Astrocyte (in vitro differentiated cells and primary cell): ENCODE data around the gene OR2T10. TPM values are rescaled to one million over a fixed set of nuclear protein-coding genes. Genes with fewer than 3 reads are reported as not detected.

Source experiments
- DNase-seq: peaks from one replicate; pipeline ENCODE4 v3.0.0-alpha.2; 2010; ENCODE audit warnings: low read depth
- FAIRE-seq: peaks from 2 replicates; lab custom pipeline; 2011; peaks lifted over from hg19 to GRCh38; lab: Jason Lieb, UNC
- H2AFZ ChIP-seq: 2 replicates; pipeline ENCODE4 v1.6.0; 2012; ENCODE audit warnings: low read depth, low read length, inconsistent platforms
- H3K27ac ChIP-seq: 2 replicates; pipeline ENCODE4 v1.5.1; 2011; ENCODE audit warnings: low read depth, low read length, inconsistent platforms
- H3K27me3 ChIP-seq: 2 replicates; pipeline ENCODE4 v1.6.0; 2011; ENCODE audit warnings: low read length, inconsistent platforms; ENCODE audit not compliant: insufficient read depth
- H3K36me3 ChIP-seq: 2 replicates; pipeline ENCODE4 v1.5.1; 2011; ENCODE audit warnings: low read length, inconsistent platforms; ENCODE audit not compliant: insufficient read depth
- H3K4me1 ChIP-seq: 2 replicates; pipeline ENCODE4 v1.5.1; 2011; ENCODE audit warnings: low read length, inconsistent platforms; ENCODE audit not compliant: insufficient read depth
- H3K4me2 ChIP-seq: 2 replicates; pipeline ENCODE4 v1.6.0; 2012; ENCODE audit warnings: low read length, inconsistent platforms
- H3K4me3 ChIP-seq: 2 replicates; pipeline ENCODE4 v1.5.1; 2011; ENCODE audit warnings: low read depth, mild to moderate bottlenecking, low read length, inconsistent platforms; ENCODE audit not compliant: insufficient read depth
- H3K79me2 ChIP-seq: 2 replicates; pipeline ENCODE4 v1.6.0; 2012; ENCODE audit warnings: mild to moderate bottlenecking, low read length, inconsistent platforms; ENCODE audit not compliant: insufficient read depth
- H3K9ac ChIP-seq: 2 replicates; pipeline ENCODE4 v1.6.0; 2012; ENCODE audit warnings: mild to moderate bottlenecking, low read length, inconsistent platforms
- H3K9me3 ChIP-seq: 2 replicates; pipeline ENCODE4 v1.5.1; 2012; ENCODE audit warnings: low read depth, mild to moderate bottlenecking, low read length, inconsistent platforms; ENCODE audit not compliant: insufficient read depth
- H4K20me1 ChIP-seq: 2 replicates; pipeline ENCODE4 v1.6.0; 2012; ENCODE audit warnings: low read length, inconsistent platforms; ENCODE audit not compliant: insufficient read depth
- H3K27ac Mint-ChIP-seq: one replicate; pipeline ENCODE4 v1.8.0; 2021; ENCODE audit warnings: mild to moderate bottlenecking, mixed read lengths; ENCODE audit not compliant: unreplicated experiment
- H3K27me3 Mint-ChIP-seq: one replicate; pipeline ENCODE4 v1.8.0; 2021; ENCODE audit warnings: low read depth, mixed read lengths; ENCODE audit not compliant: unreplicated experiment
- H3K36me3 Mint-ChIP-seq: one replicate; pipeline ENCODE4 v1.8.0; 2021; ENCODE audit warnings: low read depth, mixed read lengths; ENCODE audit not compliant: unreplicated experiment
- H3K4me1 Mint-ChIP-seq: one replicate; pipeline ENCODE4 v1.8.0; 2021; ENCODE audit warnings: low read depth, mixed read lengths; ENCODE audit not compliant: unreplicated experiment
- H3K4me3 Mint-ChIP-seq: one replicate; pipeline ENCODE4 v1.8.0; 2021; ENCODE audit warnings: mild to moderate bottlenecking, moderate library complexity, mixed read lengths; ENCODE audit not compliant: unreplicated experiment
- H3K9me3 Mint-ChIP-seq: one replicate; pipeline ENCODE4 v1.8.0; 2021; ENCODE audit warnings: mild to moderate bottlenecking, mixed read lengths; ENCODE audit not compliant: unreplicated experiment
- CTCF ChIP-seq: IDR thresholded peaks from 2 replicates; pipeline ENCODE4 v1.5.1; 2011; ENCODE audit warnings: low read depth, mild to moderate bottlenecking, inconsistent platforms, low read length, moderate library complexity; ENCODE audit not compliant: insufficient read depth
- EZH2 ChIP-seq: IDR thresholded peaks from 2 replicates; pipeline ENCODE4 v1.6.1; 2012; ENCODE audit warnings: mild to moderate bottlenecking, low read length, inconsistent platforms; ENCODE audit not compliant: insufficient read depth
- total RNA-seq: library from RNA; stranded (reverse); gene quantifications from 2 replicates; pipeline ENCODE4 v1.2.1, GENCODE V29; 2021

The OR2T10 gene
- total RNA-seq, 1 donor from 2014 or later = not detected

GRCh38 chr1:248590055-248590454 lies 7.4 kb downstream of the OR2T10 start:
- Histone ChIP-seq H3K4me2 (no peak overlapping the region), H3K9ac (no peak overlapping the region), H3K4me3 (no peak overlapping the region), H3K79me2 (no peaks in the 10 kb centered on the region), H3K36me3 (no peaks in the 10 kb centered on the region), H3K9me3 (peaks cover 12% of the 10 kb centered on the region), H3K4me1 (no peaks in the 10 kb centered on the region), H2AFZ (no peak overlapping the region), H3K27me3 (no peaks in the 10 kb centered on the region), H3K27ac (no peak overlapping the region), H4K20me1 (no peaks in the 10 kb centered on the region)
- Mint-ChIP-seq H3K4me3 (no peak overlapping the region), H3K4me1 (no peaks in the 10 kb centered on the region), H3K9me3 (peaks cover 2% of the 10 kb centered on the region), H3K36me3 (no peaks in the 10 kb centered on the region), H3K27me3 (no peaks in the 10 kb centered on the region), H3K27ac (no peak overlapping the region)
- TF ChIP-seq EZH2 = no peak
- no peak for TF ChIP-seq CTCF
- DNase-seq (no peak), FAIRE-seq (no peak)

DNA sequence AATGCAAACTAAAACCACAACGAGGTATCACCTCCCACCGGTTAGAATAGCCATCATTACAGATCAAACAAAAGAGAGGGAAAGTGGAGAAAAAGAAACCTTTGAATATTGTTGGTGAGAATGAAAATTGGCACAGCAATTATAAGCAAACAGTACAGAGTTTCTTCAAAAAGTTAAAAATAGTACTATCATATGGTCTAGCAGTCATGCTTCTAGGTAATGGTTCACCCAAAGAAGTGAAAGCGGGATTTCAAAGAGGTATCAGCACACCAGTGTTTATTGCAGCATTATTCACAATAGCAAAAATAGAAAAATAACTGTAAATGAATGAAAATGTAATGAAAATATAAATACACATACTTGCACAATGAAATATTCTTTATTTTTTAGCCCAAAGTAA lies 8.2 kb downstream of the OR2T10 start:
- Mint-ChIP-seq H3K4me1 (no peaks in the 10 kb centered on the region), H3K27ac (no peak overlapping the region), H3K36me3 (no peaks in the 10 kb centered on the region), H3K4me3 (no peak overlapping the region), H3K9me3 (peaks cover 3% of the 10 kb centered on the region), H3K27me3 (no peaks in the 10 kb centered on the region)
- no peak for FAIRE-seq
- no peak overlapping the region for H3K4me2 ChIP-seq
- H3K9ac ChIP-seq = no peak overlapping the region
- TF ChIP-seq EZH2 (no peak), CTCF (no peak)
- no peaks in the 10 kb centered on the region for H3K27me3 ChIP-seq
- no peaks in the 10 kb centered on the region for H3K4me1 ChIP-seq
- H3K9me3 ChIP-seq = peaks cover 12% of the 10 kb centered on the region
- H4K20me1 ChIP-seq = no peaks in the 10 kb centered on the region
- no peaks in the 10 kb centered on the region for H3K36me3 ChIP-seq
- DNase-seq = no peak
- H3K27ac ChIP-seq = no peak overlapping the region
- H2AFZ ChIP-seq = no peak overlapping the region
- H3K4me3 ChIP-seq = no peak overlapping the region
- H3K79me2 ChIP-seq = no peaks in the 10 kb centered on the region

DNA sequence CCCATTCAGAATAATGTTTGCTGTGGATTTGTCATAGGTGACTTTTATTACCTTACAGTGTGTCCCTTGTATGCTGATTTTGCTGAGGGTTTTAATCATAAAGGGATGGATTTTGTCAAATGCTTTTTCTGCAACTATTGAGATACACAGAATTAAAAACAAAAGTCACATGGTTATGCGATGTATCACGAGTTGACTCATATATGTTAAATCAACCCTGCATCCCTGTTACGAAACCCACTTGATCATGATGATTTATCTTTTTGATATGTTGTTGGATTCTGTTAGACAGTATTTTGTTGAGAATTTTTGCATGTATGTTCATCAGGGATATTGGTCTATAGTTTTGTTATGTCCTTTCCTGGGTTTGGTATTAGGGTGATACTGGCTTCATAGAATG lies 12.2 kb downstream of the OR2T10 start:
- no peaks in the 10 kb centered on the region for H3K4me1 ChIP-seq
- DNase-seq (no peak), FAIRE-seq (no peak)
- no peak overlapping the region for H2AFZ ChIP-seq
- no peak overlapping the region for H3K9ac ChIP-seq
- Mint-ChIP-seq H3K4me1 (no peaks in the 10 kb centered on the region), H3K36me3 (no peaks in the 10 kb centered on the region), H3K4me3 (no peak overlapping the region), H3K27me3 (no peaks in the 10 kb centered on the region), H3K9me3 (peaks cover 2% of the 10 kb centered on the region), H3K27ac (no peak overlapping the region)
- H4K20me1 ChIP-seq = no peaks in the 10 kb centered on the region
- no peak for TF ChIP-seq CTCF
- no peaks in the 10 kb centered on the region for H3K36me3 ChIP-seq
- H3K4me3 ChIP-seq = no peak overlapping the region
- H3K27me3 ChIP-seq = no peaks in the 10 kb centered on the region
- H3K9me3 ChIP-seq = no peaks in the 10 kb centered on the region
- no peak overlapping the region for H3K4me2 ChIP-seq
- no peak overlapping the region for H3K27ac ChIP-seq
- no peaks in the 10 kb centered on the region for H3K79me2 ChIP-seq
